H1 (cell line): ENCODE data around the gene PHC2. TPM values are rescaled to one million over a fixed set of nuclear protein-coding genes. Genes with fewer than 3 reads are reported as not detected.

Experiments used
- CTCF ChIP-seq, 3 experiments: IDR thresholded peaks; 1 replicate in 2 of 3; 2 replicates in 1 of 3; pipeline versions ENCODE4 v1.5.1 to v1.6.1; 2011; ENCODE audit warnings: low read length in 3 of 3, mild to moderate bottlenecking in 3 of 3, inconsistent platforms in 2 of 3, low read depth in 1 of 3, moderate library complexity in 1 of 3; ENCODE audit not compliant: insufficient read depth in 1 of 3; ENCODE audit errors: control extremely low read depth in 1 of 3
- EZH2 ChIP-seq: fragments of 200-600 bp; sonication (generic); IDR thresholded peaks from 2 replicates; pipeline ENCODE4 v1.7.1; 2012; ENCODE audit warnings: low read depth, mild to moderate bottlenecking, moderate library complexity, low read length, inconsistent platforms; ENCODE audit not compliant: severe bottlenecking
- KDM5A ChIP-seq: fragments of 200-600 bp; IDR thresholded peaks from 2 replicates; pipeline ENCODE4 v1.7.1; 2012; ENCODE audit warnings: mild to moderate bottlenecking, low read length, inconsistent platforms, mixed read lengths
- polyA plus RNA-seq, 7 experiments: library from polyadenylated mRNA; depleted of rRNA in 3 of 7; stranded (reverse) in 5 of 7; unstranded in 2 of 7; fragments of >200 nt in 5 of 7; fragments of 200-250 nt in 2 of 7; gene quantifications; 1 replicate in 5 of 7; 2 replicates in 1 of 7; 4 replicates in 1 of 7; pipeline versions ENCODE4 v1.2.1 to v1.2.3, GENCODE V29; 2011 to 2013; ENCODE audit warnings: missing spikeins in 2 of 7, mixed read lengths in 2 of 7
- total RNA-seq: library from RNA; stranded (reverse); fragmentation: NEBNext Ultra II Directional; extraction: Animal tissue kit (Norgen Biotek cat#: 25700); gene quantifications from 2 replicates; pipeline ENCODE4 v1.2.1, GENCODE V29; 2021

Gene PHC2
- total and polyA plus RNA-seq, 2 of the 8 experiments (the other 6 are each of a cell fraction or from before 2014, with no cell fraction given): 5.6 to 14.2 TPM

- no peak for TF ChIP-seq CTCF (IDR thresholded peaks at IDR 0.05; ENCODE audit: control extremely low read depth in 1 of 3, insufficient read depth in 1 of 3, low read depth in 1 of 3, low read length in 3 of 3)
- TF ChIP-seq EZH2: no peak
- no peak for TF ChIP-seq KDM5A
Measured at GRCh38 chr1:33321178-33321577, 109.7 kb downstream of the PHC2 start (continued).
